HG02981 (cell line): ENCODE measurements around the gene PPFIBP1.
"Not testable (repeated sequence)": the region's sequence is repeated elsewhere in the genome, so short reads cannot be mapped to it uniquely, and the experiment has no call there.

Experiments
- ATAC-seq: cut with Tn5 transposase; IDR thresholded peaks from one replicate; pipeline ENCODE4 v1.9.1; 2021; ENCODE audit warnings: mild to moderate bottlenecking, moderate library complexity; ENCODE audit not compliant: unreplicated experiment

PPFIBP1 gene

GRCh38 chr12:27622436-27623195 lies 98.6 kb downstream of the PPFIBP1 start:
- ATAC-seq = no peak

GRCh38 chr12:27623645-27624044 lies 99.6 kb downstream of the PPFIBP1 start:
- no peak for ATAC-seq

- no peak for ATAC-seq
Observed at GRCh38 chr12:27624586-27624985, 100.6 kb downstream of the PPFIBP1 start.

GRCh38 chr12:27627123-27627852 lies 103.3 kb downstream of the PPFIBP1 start:
- no peak for ATAC-seq

- not testable (repeated sequence) for ATAC-seq
Observed at GRCh38 chr12:27627853-27628469, 104.0 kb downstream of the PPFIBP1 start.

- ATAC-seq = not testable (repeated sequence)
Observed at GRCh38 chr12:27630219-27630618, 106.2 kb downstream of the PPFIBP1 start.

GRCh38 chr12:27631365-27631764 lies 107.4 kb downstream of the PPFIBP1 start:
- ATAC-seq = no peak

- no peak for ATAC-seq
Observed at GRCh38 chr12:27631813-27632491, 107.9 kb downstream of the PPFIBP1 start.

GRCh38 chr12:27635349-27635972 lies 111.5 kb downstream of the PPFIBP1 start:
- no peak for ATAC-seq

GRCh38 chr12:27636569-27636968 lies 112.6 kb downstream of the PPFIBP1 start:
- not testable (repeated sequence) for ATAC-seq

GRCh38 chr12:27637524-27637923 lies 113.5 kb downstream of the PPFIBP1 start:
- ATAC-seq = no peak

GRCh38 chr12:27639265-27639664 lies 115.3 kb downstream of the PPFIBP1 start:
- no peak for ATAC-seq

GRCh38 chr12:27640566-27641200 lies 116.7 kb downstream of the PPFIBP1 start:
- not testable (repeated sequence) for ATAC-seq

GRCh38 chr12:27642361-27642760 lies 118.4 kb downstream of the PPFIBP1 start:
- ATAC-seq = not testable (repeated sequence)

GRCh38 chr12:27642892-27643291 lies 118.9 kb downstream of the PPFIBP1 start:
- ATAC-seq = not testable (repeated sequence)

- no peak for ATAC-seq
Observed at GRCh38 chr12:27644158-27644845, 120.3 kb downstream of the PPFIBP1 start.

GRCh38 chr12:27645671-27646070 lies 121.7 kb downstream of the PPFIBP1 start:
- no peak for ATAC-seq

- no peak for ATAC-seq
Observed at GRCh38 chr12:27646149-27646548, 122.1 kb downstream of the PPFIBP1 start.

GRCh38 chr12:27650011-27650410 lies 126.0 kb downstream of the PPFIBP1 start:
- no peak for ATAC-seq

- no peak for ATAC-seq
Observed at GRCh38 chr12:27651201-27651600, 127.2 kb downstream of the PPFIBP1 start.
